Head of caudate nucleus (tissue), 42 donors: ENCODE data around the gene ZFHX3.

ENCODE experiments used
- DNase-seq, 42 donors: peaks; one replicate each; pipeline versions ENCODE4 v3.0.0 to v3.0.0-alpha.2; 2020 to 2021; ENCODE audit warnings: mixed read lengths in 7 of 42
- intact Hi-C: fragments of 100-400 bp; cut with DNase I; formaldehyde crosslinking; loops from one replicate; pipeline ENCODE4 v1.15.0; 2022

The ZFHX3 gene

DNA sequence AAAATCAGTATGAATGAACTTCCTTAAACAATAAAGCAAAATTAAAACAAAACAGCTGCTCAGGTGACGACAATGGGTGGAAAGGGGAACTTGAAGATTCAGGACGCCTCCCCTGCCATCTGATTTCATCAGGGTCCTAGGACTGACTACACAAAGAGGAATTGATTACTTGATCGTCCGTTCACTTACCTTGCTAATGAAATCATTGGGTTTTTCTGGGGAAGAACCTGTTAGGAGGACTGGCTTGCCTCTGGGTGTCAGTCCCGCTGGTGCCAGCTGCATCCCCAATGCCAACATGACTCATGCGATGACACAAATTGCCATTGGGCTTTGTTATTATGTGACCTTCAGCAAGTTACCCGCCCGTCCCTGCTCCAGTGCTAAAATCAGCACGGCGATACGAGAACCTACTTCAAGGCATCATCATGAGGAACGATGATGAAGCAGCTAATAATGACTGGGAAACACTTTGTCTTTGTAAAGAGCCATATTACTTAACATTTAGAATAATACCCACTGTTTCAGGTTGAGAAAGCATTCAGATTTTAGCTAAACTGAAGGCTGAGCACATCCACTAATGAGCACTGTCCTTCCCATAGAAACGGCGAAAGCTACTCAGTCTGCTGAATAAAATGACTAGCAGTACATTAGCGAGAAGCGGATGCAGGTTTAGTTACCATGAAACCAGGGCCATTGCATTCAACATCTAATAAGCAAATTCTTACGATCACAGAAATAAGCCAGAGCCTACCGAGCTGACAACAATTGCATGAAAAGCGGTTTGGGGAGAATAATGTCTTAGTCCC is 139.4 kb downstream of the ZFHX3 start:
- peak in 10 of 42 donors; percentile 17 to 71 (median 32) for DNase-seq

DNA sequence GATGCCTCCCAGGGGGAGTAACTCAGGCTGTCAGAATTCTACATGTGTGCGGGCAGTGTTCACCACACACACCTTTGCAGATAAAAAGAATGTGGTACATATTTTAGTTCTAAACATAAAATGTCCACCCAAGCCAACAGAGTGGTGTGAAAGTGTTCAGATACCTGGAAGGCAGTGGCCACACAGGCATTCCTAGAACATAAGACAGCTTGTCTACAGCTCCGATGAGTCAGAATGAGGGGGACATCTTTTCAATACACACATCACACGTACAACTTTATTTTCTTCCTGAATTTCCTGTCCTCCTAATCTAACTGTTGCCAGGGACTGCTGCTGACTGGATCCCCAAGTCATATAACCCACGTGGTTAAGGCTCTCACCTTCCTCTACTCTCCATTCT is 142.3 kb downstream of the ZFHX3 start:
- intact Hi-C loops: no loop called here
- DNase-seq: no peak

More for the DNA sequence above, 139.4 kb downstream of the ZFHX3 start:
- intact Hi-C loops: no loop called here

DNA sequence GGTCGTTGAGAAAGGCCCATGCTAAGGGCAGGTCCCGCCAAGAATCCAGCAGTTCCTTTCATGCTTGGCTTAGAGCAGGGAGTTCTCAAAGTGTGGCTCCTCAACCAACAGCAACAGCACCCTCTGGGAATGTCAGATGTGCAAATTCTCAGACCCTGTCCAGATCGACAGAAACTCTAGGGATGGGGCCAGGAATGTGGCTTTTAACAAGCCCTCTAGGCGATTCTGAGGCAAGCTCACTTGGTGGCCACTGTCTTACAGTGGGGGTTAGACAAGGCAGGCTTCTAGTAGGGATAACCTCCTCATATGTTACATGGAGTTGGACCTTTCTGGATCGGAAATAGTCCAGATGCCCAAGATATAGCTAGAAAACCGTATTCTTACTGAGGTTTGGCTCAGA is 144.8 kb downstream of the ZFHX3 start:
- no peak for DNase-seq
- intact Hi-C loops: no loop called here

DNA sequence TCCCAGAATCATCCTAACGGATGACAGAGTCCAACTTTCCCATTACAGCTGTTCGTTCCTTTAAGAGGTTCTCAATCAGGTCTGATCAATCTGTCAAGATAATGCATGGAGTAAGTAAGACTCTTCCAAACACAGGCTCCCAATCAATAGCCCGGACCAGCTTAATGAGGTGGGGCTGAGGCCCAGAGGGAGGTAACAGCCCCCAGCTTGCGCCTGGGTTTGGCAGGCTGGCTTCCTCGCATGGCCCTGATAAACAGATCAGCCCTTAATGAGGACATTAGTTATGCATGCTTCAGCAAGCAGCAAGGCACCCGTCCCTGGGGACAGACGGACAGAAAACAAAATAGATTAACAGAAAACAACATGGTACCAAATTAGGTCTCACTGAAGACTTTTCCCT is 145.7 kb downstream of the ZFHX3 start:
- DNase-seq: no peak
- intact Hi-C loops: no loop called here

DNA sequence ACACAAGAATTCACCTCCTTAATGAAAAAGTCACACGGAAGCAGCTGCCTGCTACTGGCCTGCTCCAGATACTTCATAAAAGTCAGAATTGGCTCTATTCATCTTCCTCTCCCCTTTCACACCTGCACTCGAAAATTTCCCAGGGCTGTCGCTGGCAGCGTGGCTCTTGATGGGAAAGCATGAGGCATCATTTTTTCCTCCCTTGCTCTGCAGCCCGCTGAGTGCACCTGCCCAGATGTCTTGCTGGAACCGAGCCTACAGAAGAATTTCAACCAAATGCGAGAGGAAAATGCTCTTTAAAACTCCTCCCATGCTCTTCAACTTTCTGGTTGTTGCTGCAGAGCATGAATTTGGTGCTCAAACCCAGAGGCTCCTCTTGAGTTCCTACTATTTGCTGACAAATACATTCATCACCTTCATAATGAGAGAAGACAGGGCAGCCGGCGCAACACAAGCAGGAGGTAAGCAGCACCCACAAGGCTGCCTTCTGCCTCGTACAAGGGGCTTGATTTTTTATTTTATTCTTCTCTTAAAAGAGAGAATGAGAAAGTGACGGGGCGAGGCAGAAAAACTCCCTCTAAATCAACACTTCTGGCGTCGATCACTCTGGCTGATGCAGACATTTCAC is 146.8 kb downstream of the ZFHX3 start:
- intact Hi-C loops: no loop called here

DNA sequence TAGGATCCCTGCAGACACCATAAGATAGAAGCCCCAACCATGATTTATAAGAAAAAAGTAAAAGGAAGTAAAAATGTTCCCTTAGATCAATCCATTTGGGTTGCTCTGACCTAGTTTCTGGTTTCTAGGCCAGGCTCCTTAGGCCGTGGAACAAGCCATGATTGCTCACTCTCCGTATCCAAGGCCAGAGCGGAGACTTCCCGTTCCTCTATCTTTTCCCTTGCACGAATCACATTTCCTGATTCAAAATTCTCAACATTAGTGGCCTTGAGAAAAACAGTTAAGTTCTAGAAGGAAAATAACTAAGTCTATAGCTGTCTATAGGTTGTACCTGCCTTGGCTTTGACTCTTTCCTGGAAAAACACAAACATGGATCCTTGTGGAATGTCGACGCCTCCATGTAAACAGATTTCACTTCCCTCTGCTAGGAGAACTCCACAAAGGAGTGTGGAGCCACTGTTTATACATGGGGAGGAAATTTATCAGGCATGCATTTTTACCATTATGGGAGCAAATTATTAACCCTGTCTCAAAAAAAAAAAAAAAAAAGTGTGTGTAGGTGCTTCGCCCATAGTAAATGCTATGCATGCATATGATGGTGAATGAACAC is 149.6 kb downstream of the ZFHX3 start:
- intact Hi-C loops: no loop called here
- no peak for DNase-seq

More for the DNA sequence above, 146.8 kb downstream of the ZFHX3 start:
- no peak for DNase-seq

DNA sequence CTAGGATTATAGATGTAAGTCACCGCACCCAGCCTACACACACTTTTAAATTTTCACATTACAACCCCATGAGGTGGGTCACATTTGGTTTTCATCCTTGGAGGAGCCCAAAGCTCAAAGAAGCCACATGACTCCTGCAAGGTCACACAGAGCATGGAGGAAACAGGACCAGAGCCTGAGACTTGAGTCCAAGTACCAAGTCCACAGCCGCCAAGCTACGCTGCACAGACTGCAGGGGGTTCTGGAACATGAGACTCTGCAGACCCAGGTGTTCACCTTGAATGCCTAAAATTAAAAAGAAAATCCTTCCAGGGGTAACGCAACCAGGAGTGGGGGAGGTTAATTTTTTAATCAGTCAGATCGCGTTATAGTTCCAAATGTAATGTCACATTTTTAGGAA is 150.2 kb downstream of the ZFHX3 start:
- intact Hi-C loops: no loop called here
- no peak for DNase-seq

DNA sequence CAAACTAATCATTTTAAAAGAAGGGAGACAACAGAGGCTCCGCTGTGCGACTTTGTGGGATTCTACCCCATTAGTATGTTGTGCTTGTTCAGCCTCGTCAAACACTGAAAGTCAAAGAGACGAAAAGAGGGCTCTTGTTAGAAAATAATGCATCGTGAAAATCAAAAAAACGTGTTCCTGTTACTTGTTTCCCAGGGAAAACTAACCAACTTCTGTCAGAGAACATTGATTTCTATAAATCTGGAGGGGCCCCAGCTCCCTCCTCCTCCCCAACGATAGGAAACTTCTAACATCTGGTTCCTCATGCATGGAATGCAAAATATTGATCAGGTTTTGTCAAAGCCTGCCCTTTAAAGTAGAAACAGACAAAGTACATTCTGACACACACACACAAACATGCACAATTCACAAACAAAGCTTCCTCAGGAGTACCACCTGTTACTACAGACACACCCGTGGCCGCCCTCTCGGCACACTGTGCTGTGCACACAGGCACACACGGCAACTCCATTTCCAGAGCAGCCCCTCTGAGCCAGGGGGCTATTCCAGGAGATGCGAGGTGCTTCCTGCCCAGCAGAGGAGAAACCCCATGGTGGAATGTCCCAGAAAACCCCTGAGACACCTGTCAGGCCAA is 151.3 kb downstream of the ZFHX3 start:
- DNase-seq: no peak
- intact Hi-C loops: no loop called here

DNA sequence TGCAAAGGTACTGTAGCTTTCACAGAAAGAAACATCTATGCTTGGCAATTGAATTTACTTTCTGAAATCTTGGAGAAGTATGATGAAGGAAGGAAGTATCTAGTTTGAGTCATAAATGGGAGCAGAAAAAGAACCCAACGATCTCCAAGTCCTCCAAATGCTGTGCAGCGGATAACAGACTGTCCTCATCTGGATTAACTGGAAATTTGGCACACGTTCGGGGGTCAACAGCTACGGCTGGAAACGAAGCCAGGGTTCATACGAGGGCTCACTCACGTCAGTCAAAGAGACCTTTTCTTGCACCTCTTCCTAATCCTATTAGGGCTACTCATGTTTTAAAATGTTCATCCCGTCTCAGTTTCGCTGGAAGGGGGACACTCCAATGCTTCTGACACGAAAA is 152.0 kb downstream of the ZFHX3 start:
- intact Hi-C loops: no loop called here
- DNase-seq: no peak

DNA sequence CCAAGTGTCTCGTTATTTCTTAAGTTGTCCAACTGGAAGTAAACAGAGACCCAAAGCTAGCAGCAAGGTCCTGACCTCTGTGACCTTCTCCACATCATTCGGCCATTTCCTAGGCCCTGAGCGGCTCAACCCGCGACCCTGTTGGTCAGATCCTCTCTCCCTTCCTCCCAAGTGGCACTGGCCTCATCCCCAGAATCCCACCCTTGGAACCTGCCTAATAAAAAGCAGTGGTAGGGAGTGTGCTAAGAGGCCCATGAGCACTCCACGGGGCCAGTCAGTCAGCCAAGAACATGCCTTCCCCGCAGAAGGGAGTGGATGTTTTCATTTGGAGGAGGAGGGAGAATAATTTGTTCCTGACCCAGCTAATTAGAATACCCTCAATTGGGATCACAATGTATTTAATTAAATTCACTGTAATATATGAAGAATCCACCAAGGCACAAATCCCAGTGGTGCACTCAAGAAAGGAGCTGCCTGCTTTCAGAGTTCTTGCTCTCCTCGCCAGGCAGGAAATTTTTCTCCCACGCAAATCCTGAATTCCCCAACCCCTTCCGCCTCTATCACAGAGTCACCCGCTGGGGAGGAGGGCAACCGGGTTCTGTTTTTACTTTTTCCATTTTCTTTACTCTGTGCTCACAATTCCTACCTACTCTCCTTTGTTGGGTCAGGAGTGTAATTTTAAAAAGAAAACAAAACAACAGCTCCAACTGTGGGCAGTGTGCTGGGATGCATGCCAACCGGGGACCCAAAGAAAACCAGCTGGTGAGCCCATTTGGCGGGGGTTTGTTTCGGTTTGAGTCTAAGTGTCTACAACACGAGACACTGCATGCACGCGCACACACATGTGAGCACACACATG is 153.4 kb downstream of the ZFHX3 start:
- intact Hi-C loops: no loop called here

DNA sequence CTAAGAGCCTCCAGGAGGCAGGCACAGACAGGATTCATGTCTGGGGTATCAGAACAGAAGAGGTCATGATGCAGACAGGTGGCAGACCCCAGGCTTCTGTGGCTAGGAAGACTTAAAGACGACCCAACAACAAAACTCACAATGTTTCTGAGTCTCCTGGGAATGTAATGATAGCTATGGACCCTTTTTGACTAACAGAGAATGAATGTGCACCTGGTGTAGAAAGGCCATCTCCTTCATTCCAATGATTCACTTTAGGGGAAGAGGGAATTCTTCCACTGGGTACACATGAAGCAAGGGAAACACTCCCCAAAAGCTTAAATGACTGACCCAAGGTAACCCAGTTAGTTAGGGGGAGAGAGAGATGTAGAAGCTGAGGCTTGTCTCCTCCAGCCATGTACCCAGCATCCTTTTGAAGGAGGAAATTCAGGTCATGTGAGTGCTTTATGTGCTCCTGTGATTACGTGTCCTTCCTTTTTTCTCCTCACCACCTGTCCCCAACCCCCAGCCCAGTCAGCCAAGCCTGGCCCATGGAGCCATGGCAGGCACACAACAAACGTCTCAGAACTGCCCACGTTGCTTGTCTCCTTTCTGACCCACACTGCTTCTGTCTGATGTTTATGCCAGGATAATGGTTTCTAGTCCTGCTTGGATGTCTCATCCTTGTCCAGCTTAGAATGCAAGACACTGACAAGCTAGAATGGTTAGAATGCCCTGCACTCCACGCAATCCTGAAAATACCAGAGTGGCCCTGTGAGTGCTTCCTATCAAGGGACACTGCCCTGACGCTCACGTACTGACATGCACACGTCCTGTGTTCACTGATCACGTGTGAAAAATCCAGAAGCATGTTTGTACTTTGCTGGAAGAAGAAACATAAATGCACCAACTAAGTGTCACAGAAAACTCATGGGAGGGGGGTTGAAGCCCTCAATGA is 156.4 kb downstream of the ZFHX3 start:
- intact Hi-C loops: no loop called here
- DNase-seq: no peak

More for the DNA sequence above, 153.4 kb downstream of the ZFHX3 start:
- peak in 26 of 42 donors; percentile 16 to 69 (median 40) for DNase-seq

DNA sequence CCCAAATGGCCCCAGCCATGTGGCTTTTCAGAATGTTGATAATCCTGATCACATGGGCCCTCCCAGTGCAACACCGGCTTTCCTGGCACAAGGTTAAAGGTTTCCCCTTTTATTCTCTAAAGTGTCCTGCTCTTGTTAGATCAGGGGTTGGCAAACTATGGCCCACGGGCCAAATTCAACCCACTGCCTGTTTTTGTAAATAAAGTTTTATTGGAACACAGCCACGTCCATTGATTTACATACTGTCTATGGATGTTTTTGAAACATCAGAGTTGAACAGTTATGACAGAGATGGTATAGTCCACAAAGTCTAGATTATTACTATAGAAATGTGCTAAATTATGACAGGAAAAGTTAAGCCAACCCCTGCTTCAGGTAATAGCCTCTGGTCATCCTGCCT is 157.3 kb downstream of the ZFHX3 start:
- DNase-seq: no peak
- intact Hi-C loops: no loop called here

DNA sequence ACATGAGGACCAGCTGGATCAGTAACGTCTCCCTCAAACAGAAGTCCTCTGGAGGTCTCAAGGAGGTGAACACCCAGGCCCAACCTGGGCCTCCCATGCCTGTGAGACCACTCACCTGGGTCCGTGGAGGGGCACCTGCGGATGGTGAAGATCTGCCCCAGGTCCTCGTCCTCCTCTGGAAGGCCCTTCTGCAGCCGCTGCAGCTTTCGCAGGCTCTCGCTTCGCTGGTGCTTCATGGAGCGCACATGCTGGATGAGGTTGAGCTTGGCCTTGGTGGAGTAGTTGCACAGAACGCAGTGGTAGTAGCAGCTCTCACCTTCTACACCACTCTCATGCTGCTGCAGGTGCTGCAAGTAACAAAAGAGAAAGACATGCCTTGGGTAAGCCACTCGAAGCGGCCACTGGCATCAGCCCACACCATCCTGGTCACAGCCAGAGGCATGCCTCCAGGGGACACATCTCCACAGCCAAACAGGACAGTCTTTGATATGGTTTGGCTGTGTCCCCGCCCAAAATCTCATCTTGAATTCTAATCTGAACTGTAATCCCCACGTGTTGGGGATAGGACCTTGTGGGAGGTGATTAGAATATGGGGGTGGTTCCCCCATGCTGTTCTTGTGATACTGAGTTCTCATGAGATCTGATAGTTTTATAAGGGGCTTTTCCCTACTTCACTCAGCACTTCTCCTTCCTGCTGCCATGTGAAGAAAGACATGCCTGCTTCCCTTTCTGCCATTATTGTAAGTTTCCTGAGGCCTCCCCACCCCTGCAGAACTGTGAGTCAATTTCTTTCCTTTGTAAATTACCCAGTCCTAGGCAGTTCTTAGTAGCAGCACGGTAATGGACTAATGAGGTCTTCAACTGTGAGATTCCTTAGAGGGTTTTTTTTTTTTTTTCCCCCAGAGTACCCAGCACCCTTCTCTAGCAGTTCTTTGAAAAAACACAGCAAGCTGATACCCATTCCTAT is 158.0 kb downstream of the ZFHX3 start:
- DNase-seq: no peak
- intact Hi-C loops: no loop called here

DNA sequence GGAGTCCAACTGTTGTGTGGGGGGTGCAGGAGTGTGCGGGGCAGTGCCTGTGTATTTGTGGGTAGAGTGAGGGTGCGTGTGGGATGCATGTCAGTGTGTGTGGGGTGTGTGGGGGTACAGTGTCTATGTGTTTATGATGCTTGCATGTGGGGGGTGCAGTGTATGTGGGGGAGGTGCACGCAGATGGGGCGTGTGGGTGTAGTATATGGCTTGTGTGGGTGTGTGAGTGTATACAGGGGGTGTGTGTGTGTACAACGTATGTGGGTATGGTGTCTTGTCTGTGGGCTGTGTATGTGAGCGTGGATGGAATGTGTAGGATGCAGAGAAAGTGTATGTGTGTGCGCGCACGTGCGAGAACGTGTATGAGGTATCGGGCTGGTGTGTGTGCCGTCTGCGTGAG is 160.4 kb downstream of the ZFHX3 start:
- intact Hi-C loops: no loop called here
- no peak for DNase-seq

DNA sequence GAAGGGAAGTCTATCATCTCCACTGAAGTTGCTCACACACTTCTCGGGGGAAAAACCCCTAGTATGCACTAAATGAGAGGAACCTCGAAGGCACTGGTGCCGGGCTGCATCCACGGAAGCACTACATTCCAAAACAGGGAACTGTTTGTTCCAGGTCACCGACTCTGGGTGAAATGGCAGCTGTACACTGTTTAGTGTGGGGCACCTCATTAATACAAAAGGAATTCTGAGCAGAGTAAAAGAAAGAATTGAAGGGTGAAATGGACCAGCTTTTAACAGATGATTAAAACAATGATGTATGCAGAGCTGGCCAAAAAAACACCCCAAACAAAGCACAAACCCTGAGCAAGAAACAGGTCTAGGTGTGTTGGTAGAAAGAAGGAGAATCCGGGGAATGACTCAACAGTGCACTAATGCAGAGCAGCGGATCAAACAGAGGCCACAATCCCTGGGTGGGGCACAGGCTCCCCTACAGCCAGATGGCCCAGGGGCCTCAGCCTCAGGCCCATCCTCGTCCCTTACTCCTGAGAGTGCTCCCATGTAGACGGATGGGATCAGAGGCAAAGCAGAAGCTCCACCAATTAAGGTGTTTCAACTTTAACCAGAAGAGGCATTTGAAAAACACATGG is 161.5 kb downstream of the ZFHX3 start:
- intact Hi-C loops: no loop called here
- DNase-seq: no peak

DNA sequence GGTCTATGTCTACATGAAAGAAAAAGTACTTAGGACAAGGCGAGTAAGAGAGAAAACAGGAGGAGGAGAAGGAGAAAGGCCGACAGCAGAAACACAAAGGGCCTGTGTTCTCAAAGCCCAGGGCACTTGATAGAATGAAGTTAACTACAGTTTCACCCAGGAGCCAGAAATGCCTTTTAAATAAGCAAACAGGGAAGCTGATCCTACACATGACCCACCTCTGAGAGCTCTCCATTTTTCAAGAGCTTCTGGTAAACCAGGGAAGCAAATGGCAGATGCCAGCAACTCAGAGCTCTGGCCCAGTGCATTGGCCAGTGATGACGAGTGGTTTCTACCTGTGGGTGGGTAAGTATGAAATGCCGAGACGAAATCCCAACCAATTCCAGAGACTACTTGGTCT is 163.4 kb downstream of the ZFHX3 start:
- no peak for DNase-seq
- intact Hi-C loops: no loop called here
